HEK293T (cell line): ENCODE measurements around the gene SCAF8.
"Not testable (repeated sequence)": the region's sequence is repeated elsewhere in the genome, so short reads cannot be mapped to it uniquely, and the experiment has no call there.

Experiments
- CTCF ChIA-PET: fragments of 350-600 bp; formaldehyde crosslinking; extraction: SDS; loops from one replicate; lab custom pipeline; 2021; ENCODE audit warnings: antibody characterized with exemption, inconsistent platforms; lab: Yijun Ruan, JAX
- POLR2A ChIA-PET: fragments of 350-600 bp; formaldehyde crosslinking; extraction: SDS; loops from one replicate; lab custom pipeline; 2020; ENCODE audit warnings: antibody characterized with exemption, inconsistent platforms; lab: Yijun Ruan, JAX
- DNase-seq: peaks from one replicate; pipeline ENCODE4 v3.0.0; 2012; ENCODE audit warnings: mixed read lengths; ENCODE audit errors: extremely low spot score
- ARNT ChIP-seq: fragments of 450-650 bp; IDR thresholded peaks from 2 replicates; pipeline ENCODE4 v1.6.1; 2017; ENCODE audit warnings: mild to moderate bottlenecking
- BHLHE40 ChIP-seq: fragments of 450-650 bp; IDR thresholded peaks from 2 replicates; pipeline ENCODE4 v1.6.1; 2016; ENCODE audit warnings: mild to moderate bottlenecking, moderate library complexity, borderline replicate concordance
- CTBP1 ChIP-seq: fragments of 450-650 bp; IDR thresholded peaks from 2 replicates; pipeline ENCODE4 v1.6.1; 2016; ENCODE audit warnings: borderline replicate concordance
- ELF4 ChIP-seq: fragments of 450-650 bp; IDR thresholded peaks from 2 replicates; pipeline ENCODE4 v1.6.1; 2017; ENCODE audit warnings: antibody characterized with exemption
- FOXA1 ChIP-seq: fragments of 450-650 bp; IDR thresholded peaks from 2 replicates; pipeline ENCODE4 v1.6.1; 2016; ENCODE audit warnings: mild to moderate bottlenecking
- FOXK2 ChIP-seq: fragments of 450-650 bp; IDR thresholded peaks from 2 replicates; pipeline ENCODE4 v1.6.1; 2016; ENCODE audit warnings: mild to moderate bottlenecking
- FOXM1 ChIP-seq: fragments of 450-650 bp; IDR thresholded peaks from 2 replicates; pipeline ENCODE4 v1.6.1; 2017; ENCODE audit warnings: mild to moderate bottlenecking, borderline replicate concordance
- HDGF ChIP-seq: fragments of 450-650 bp; IDR thresholded peaks from 2 replicates; pipeline ENCODE4 v1.6.1; 2017; ENCODE audit warnings: antibody characterized with exemption, borderline replicate concordance
- L3MBTL2 ChIP-seq: fragments of 450-650 bp; conservative IDR thresholded peaks from 2 replicates; pipeline ENCODE4 v1.6.1; 2016; ENCODE audit warnings: mild to moderate bottlenecking
- LEF1 ChIP-seq: fragments of 450-650 bp; IDR thresholded peaks from 2 replicates; pipeline ENCODE4 v1.6.1; 2017; ENCODE audit warnings: mild to moderate bottlenecking, borderline replicate concordance
- NFRKB ChIP-seq: fragments of 450-650 bp; IDR thresholded peaks from 2 replicates; pipeline ENCODE4 v1.6.1; 2016; ENCODE audit warnings: mild to moderate bottlenecking, moderate library complexity
- PKNOX1 ChIP-seq: fragments of 450-650 bp; IDR thresholded peaks from 2 replicates; pipeline ENCODE4 v1.6.1; 2016
- SP1 ChIP-seq: fragments of 450-650 bp; IDR thresholded peaks from 2 replicates; pipeline ENCODE4 v1.6.1; 2017
- SUZ12 ChIP-seq: fragments of 450-650 bp; IDR thresholded peaks from 2 replicates; pipeline ENCODE4 v1.6.1; 2016; ENCODE audit warnings: mild to moderate bottlenecking
- TARDBP ChIP-seq: fragments of 450-650 bp; IDR thresholded peaks from 2 replicates; pipeline ENCODE4 v1.6.1; 2016
- ZNF384 ChIP-seq: fragments of 450-650 bp; IDR thresholded peaks from 2 replicates; pipeline ENCODE4 v1.6.1; 2016

Gene SCAF8

GRCh38 chr6:154715446-154715845, 17.8 kb upstream of the SCAF8 start:
- no peak for DNase-seq
- POLR2A ChIA-PET, result interaction anchor here (1.1 kb wide), 1 partner anchor 17 kb away, joined by 3 read pairs; no protein-coding TSS in a partner anchor
- CTCF ChIA-PET, result interaction anchor here (0.7 to 1.5 kb wide), 2 partner anchors 40 to 1481 kb away, joined by 3 to 5 read pairs; no protein-coding TSS in a partner anchor

GRCh38 chr6:154716350-154716749, 16.9 kb upstream of the SCAF8 start:
- POLR2A ChIA-PET, DNase-seq, CTCF ChIA-PET: not testable (repeated sequence)

More at GRCh38 chr6:154715446-154715845, 17.8 kb upstream of the SCAF8 start:
- no peak for TF ChIP-seq CTBP1
- no peak for TF ChIP-seq ARNT
- no peak for TF ChIP-seq FOXK2
- no peak for TF ChIP-seq FOXA1
- TF ChIP-seq TARDBP, result no peak
- TF ChIP-seq ZNF384, result no peak
- no peak for TF ChIP-seq SUZ12
- no peak for TF ChIP-seq BHLHE40

- ChIA-PET POLR2A (no interaction called here), CTCF (interaction anchor here (0.7 kb wide), 1 partner anchor 46 kb away, joined by 3 read pairs; no protein-coding TSS in a partner anchor)
- TF ChIP-seq HDGF, result no peak
- TF ChIP-seq ZNF384, result 0 out of 2 replicates have a peak, but pooled peaks have one; percentile 21
- no peak for TF ChIP-seq SP1
- TF ChIP-seq FOXK2, result no peak
- no peak for TF ChIP-seq ARNT
- TF ChIP-seq ELF4, result no peak
- no peak for DNase-seq
Measured at GRCh38 chr6:154719433-154719832, 13.8 kb upstream of the SCAF8 start.

GRCh38 chr6:154719854-154720253, 13.4 kb upstream of the SCAF8 start:
- DNase-seq, result no peak
- ChIA-PET CTCF (interaction anchor here (0.7 kb wide), 1 partner anchor 46 kb away, joined by 3 read pairs; no protein-coding TSS in a partner anchor), POLR2A (no interaction called here)
- TF ChIP-seq NFRKB, result no peak
- TF ChIP-seq ARNT, result no peak
- no peak for TF ChIP-seq L3MBTL2
- TF ChIP-seq SP1, result no peak
- no peak for TF ChIP-seq FOXA1

GRCh38 chr6:154721460-154721859, 11.8 kb upstream of the SCAF8 start:
- ChIA-PET CTCF (no interaction called here), POLR2A (no interaction called here)
- TF ChIP-seq BHLHE40 (no peak), CTBP1 (no peak), FOXA1 (no peak), PKNOX1 (no peak), SP1 (no peak), LEF1 (no peak), FOXM1 (no peak), L3MBTL2 (no peak), NFRKB (no peak), SUZ12 (no peak), FOXK2 (no peak), TARDBP (no peak)
- DNase-seq, result no peak

GRCh38 chr6:154726887-154727286, 6.3 kb upstream of the SCAF8 start:
- POLR2A ChIA-PET, result no interaction called here
- DNase-seq, result no peak
- TF ChIP-seq L3MBTL2 (no peak), TARDBP (no peak), FOXK2 (no peak), FOXA1 (no peak), CTBP1 (no peak), ARNT (no peak), PKNOX1 (no peak), ZNF384 (no peak), HDGF (no peak), SUZ12 (no peak), LEF1 (no peak), NFRKB (no peak), FOXM1 (no peak), ELF4 (no peak)
- CTCF ChIA-PET, result interaction anchor here (0.7 kb wide), 1 partner anchor 37 kb away, joined by 3 read pairs; no protein-coding TSS in a partner anchor

GRCh38 chr6:154731296-154732218, 1.7 kb upstream of the SCAF8 start:
- ChIA-PET POLR2A (interaction anchor here (0.6 to 1.0 kb wide), 3 partner anchors 14 to 117 kb away, joined by 3 read pairs; no protein-coding TSS in a partner anchor), CTCF (interaction anchor here (0.7 to 1.4 kb wide), 3 partner anchors 15 to 56 kb away, joined by 3 to 7 read pairs (median 3); no protein-coding TSS in a partner anchor)
- peak; percentile 30 for DNase-seq
- TF ChIP-seq CTBP1 (no peak), FOXK2 (no peak), PKNOX1 (no peak), SUZ12 (no peak), ELF4 (no peak), HDGF (no peak), LEF1 (no peak), BHLHE40 (no peak), NFRKB (no peak), TARDBP (no peak), FOXA1 (no peak), SP1 (no peak), ARNT (no peak), ZNF384 (no peak), FOXM1 (no peak), L3MBTL2 (no peak)
